ENCODE data around the gene LRP2BP.

DNA sequence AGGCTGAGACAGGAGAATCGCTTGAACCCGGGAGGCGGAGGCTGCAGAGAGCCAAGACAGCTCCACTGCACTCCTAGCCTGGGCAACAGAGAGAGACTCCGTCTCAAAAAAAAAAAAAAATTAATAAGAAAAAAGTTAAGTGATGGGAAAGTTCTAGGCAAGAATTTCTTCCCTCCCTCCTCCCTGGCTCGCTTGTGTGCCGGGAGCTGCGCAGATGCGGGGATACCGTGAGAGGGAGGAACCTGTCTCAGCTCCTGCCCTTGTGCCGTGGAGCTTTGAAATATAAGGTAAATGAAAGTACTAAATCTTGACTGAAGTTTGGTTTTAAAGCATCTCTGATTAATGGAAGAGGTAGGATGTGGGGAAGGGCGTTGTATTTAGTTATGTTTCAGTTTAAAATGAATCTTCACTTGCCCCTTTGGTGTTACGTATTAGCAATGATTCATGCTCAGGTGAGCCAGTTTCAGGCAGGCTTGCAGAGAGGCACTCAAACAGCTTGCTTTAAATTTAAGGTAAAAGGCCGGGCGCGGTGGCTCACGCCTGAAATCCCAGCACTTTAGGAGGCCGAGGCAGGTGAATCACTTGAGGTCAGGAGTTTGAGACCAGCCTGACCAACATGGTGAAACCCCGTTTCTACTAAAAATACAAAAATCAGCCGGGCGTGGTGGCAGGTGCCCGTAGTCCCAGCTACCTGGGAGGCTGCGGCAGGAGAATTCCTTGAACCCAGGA is 31.4 kb upstream of the LRP2BP start:
- TF ChIP-seq, protein P1, sequence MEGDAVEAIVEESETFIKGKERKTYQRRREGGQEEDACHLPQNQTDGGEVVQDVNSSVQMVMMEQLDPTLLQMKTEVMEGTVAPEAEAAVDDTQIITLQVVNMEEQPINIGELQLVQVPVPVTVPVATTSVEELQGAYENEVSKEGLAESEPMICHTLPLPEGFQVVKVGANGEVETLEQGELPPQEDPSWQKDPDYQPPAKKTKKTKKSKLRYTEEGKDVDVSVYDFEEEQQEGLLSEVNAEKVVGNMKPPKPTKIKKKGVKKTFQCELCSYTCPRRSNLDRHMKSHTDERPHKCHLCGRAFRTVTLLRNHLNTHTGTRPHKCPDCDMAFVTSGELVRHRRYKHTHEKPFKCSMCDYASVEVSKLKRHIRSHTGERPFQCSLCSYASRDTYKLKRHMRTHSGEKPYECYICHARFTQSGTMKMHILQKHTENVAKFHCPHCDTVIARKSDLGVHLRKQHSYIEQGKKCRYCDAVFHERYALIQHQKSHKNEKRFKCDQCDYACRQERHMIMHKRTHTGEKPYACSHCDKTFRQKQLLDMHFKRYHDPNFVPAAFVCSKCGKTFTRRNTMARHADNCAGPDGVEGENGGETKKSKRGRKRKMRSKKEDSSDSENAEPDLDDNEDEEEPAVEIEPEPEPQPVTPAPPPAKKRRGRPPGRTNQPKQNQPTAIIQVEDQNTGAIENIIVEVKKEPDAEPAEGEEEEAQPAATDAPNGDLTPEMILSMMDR (conservative IDR thresholded peaks at IDR 0.05; ENCODE audit: low read depth in 2 of 2) = no peak
- TF ChIP-seq STAT1 (IDR thresholded peaks at IDR 0.05; ENCODE audit: unreplicated experiment) (no peak), EZH2phosphoT487 (IDR thresholded peaks at IDR 0.05; ENCODE audit: unreplicated experiment) (no peak), POLR2AphosphoS5 (IDR thresholded peaks at IDR 0.05; ENCODE audit: low read depth) (no peak), CREB1 (CRISPR knock-in tag; IDR thresholded peaks at IDR 0.05; ENCODE audit: low read depth) (no peak), JUNB (IDR thresholded peaks at IDR 0.05; ENCODE audit: unreplicated experiment) (no peak), EZH2 (IDR thresholded peaks at IDR 0.05; ENCODE audit: low read depth, unreplicated experiment) (no peak)
